ENCODE measurements around the gene DDX51. TPM values are rescaled to one million over a fixed set of nuclear protein-coding genes. Genes with fewer than 3 reads are reported as not detected.

DDX51 gene, protein sequence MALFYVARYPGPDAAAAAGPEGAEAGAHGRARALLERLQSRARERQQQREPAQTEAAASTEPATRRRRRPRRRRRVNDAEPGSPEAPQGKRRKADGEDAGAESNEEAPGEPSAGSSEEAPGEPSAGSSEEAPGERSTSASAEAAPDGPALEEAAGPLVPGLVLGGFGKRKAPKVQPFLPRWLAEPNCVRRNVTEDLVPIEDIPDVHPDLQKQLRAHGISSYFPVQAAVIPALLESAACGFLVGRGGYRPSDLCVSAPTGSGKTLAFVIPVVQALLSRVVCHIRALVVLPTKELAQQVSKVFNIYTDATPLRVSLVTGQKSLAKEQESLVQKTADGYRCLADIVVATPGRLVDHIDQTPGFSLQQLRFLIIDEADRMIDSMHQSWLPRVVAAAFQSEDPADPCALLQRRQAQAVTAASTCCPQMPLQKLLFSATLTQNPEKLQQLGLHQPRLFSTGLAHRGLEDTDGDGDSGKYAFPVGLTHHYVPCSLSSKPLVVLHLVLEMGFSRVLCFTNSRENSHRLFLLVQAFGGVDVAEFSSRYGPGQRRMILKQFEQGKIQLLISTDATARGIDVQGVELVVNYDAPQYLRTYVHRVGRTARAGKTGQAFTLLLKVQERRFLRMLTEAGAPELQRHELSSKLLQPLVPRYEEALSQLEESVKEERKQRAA
- total RNA-seq: 15.7 and 18.9 TPM in 2 replicates

GRCh38 chr12:132144115-132144809 lies at the start of gene DDX51, which contains the start of gene NOC4L:
DDX51 (minus strand) TSS chr12:132144319; CDS start chr12:132144296, 23 bp downstream.
NOC4L (plus strand) TSS chr12:132144457; CDS start chr12:132144489, 32 bp downstream.
- peak within 1 kb of the TSS; percentile 94 for H3K4me3 ChIP-seq (ENCODE audit: low read depth, low read length)
- no peak for TF ChIP-seq CTCF (IDR thresholded peaks at IDR 0.05; ENCODE audit: insufficient read depth, low read length, poor library complexity, severe bottlenecking)
- no peaks in the 10 kb centered on the region for H3K36me3 ChIP-seq (ENCODE audit: control insufficient read depth, insufficient read depth, low read length)
- H3K27me3 ChIP-seq (ENCODE audit: control insufficient read depth, insufficient read depth, low read length): no peaks in the 10 kb centered on the region
- DNase-seq (ENCODE audit: low read depth): peak; percentile 57

DNA sequence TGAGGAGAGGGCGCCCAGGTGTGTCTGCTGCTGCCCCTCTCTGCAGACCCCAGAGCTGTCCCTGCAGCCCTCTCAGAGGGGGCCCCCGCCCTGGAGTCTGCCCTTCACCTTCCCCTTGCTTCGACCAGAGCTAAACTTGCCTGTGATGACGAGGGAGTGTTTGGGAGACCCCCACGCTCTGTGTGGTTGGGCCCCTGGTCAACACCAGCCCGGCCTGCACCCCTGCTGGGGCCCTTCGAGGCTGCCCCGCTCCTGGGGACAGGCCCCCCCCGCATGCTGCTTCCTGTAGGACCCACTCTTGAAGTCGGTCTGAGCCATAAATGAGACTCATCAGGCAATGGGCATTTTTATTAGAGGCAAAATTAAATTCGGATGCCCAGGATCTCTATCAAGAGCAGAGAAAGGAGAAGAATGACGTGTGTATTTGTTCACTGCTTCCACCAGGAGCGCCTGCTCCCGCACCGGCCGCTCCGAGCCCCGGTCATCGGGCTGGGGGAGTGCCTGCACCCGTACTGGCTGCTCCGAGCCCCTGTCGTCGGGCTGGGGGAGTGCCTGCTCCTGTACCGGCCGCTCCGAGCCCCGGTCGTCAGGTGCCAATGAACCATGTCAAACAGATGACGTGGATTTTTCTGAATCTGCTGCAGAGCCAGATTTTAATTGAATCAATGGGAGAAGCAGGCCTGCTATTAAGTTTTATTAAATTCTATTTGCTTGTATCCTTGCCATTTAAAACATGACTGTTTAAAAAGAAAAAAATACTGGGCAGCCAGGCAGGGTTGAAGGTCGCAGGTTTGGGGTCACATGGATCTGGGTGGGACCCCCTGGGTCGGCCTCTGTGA lies 47.8 kb upstream of the DDX51 start:
- H3K27me3 ChIP-seq (ENCODE audit: control insufficient read depth, insufficient read depth, low read length): peaks cover 47% of the 10 kb centered on the region
- no peak for DNase-seq (ENCODE audit: low read depth)
- no peak overlapping the region for H3K4me3 ChIP-seq (ENCODE audit: low read depth, low read length)
- H3K36me3 ChIP-seq (ENCODE audit: control insufficient read depth, insufficient read depth, low read length): no peaks in the 10 kb centered on the region
- peak; percentile 12 for TF ChIP-seq CTCF (IDR thresholded peaks at IDR 0.05; ENCODE audit: insufficient read depth, low read length, poor library complexity, severe bottlenecking)

GRCh38 chr12:132190834-132191500 lies 46.8 kb upstream of the DDX51 start:
- TF ChIP-seq CTCF (IDR thresholded peaks at IDR 0.05; ENCODE audit: insufficient read depth, low read length, poor library complexity, severe bottlenecking): no peak
- Histone ChIP-seq H3K4me3 (ENCODE audit: low read depth, low read length) (no peak overlapping the region), H3K36me3 (ENCODE audit: control insufficient read depth, insufficient read depth, low read length) (no peaks in the 10 kb centered on the region), H3K27me3 (ENCODE audit: control insufficient read depth, insufficient read depth, low read length) (peaks cover 53% of the 10 kb centered on the region)
- no peak for DNase-seq (ENCODE audit: low read depth)

GRCh38 chr12:132190012-132190755 lies 46.1 kb upstream of the DDX51 start:
- no peaks in the 10 kb centered on the region for H3K36me3 ChIP-seq (ENCODE audit: control insufficient read depth, insufficient read depth, low read length)
- DNase-seq (ENCODE audit: low read depth): no peak
- H3K27me3 ChIP-seq (ENCODE audit: control insufficient read depth, insufficient read depth, low read length): peaks cover 56% of the 10 kb centered on the region
- peak overlapping the region; percentile 34 for H3K4me3 ChIP-seq (ENCODE audit: low read depth, low read length)
- no peak for TF ChIP-seq CTCF (IDR thresholded peaks at IDR 0.05; ENCODE audit: insufficient read depth, low read length, poor library complexity, severe bottlenecking)
